SH-SY5Y (cell line): ENCODE data around the gene ITGA6.

ENCODE experiments used
- GATA2 ChIP-seq: IDR thresholded peaks from 2 replicates; pipeline ENCODE4 v1.6.1; 2011; ENCODE audit warnings: mild to moderate bottlenecking, low read depth, low read length
- GATA3 ChIP-seq: IDR thresholded peaks from 2 replicates; pipeline ENCODE4 v1.6.1; 2011; ENCODE audit warnings: low read depth, mild to moderate bottlenecking, low read length, moderate library complexity

GRCh38 chr2:172465417-172466334 lies 38.3 kb downstream of the ITGA6 start:
- TF ChIP-seq GATA2 (peak; percentile 74), GATA3 (no peak)
